ENCODE measurements around the gene PCDHB10.

The PCDHB10 gene

GRCh38 chr5:141192110-141192725, at the start of gene PCDHB10:
TSS of gene PCDHB10 (plus strand) at chr5:141192353. CDS start at chr5:141192553, 200 bp downstream.
- TF ChIP-seq CTCF (IDR thresholded peaks at IDR 0.05): peak; percentile 87

DNA sequence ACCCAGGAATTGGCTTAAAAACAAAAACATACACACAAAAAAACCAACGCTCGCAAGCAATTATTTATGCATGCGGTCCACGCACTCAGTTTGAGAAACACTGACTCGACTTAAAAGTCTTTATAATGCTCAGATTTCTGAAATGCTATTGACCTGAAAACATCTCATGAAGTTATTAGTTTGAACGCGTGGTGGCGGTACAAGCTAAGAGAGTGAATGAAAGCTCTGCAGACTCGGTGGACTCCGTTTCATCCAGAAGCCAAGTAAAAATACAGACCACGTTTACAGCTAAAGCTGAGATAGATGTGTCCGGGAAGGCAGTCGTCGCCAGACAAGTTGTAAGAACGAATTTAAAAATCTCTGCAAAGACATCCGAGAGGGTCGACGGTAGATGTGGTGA, 42.3 kb upstream of the PCDHB10 start, which contains the start of gene PCDHB6:
PCDHB6 (plus strand) TSS at position 246 of the 400 bp plus-strand sequence. CDS start 201 bp downstream, outside the sequence.
- TF ChIP-seq CTCF (IDR thresholded peaks at IDR 0.05): peak; percentile 48

DNA sequence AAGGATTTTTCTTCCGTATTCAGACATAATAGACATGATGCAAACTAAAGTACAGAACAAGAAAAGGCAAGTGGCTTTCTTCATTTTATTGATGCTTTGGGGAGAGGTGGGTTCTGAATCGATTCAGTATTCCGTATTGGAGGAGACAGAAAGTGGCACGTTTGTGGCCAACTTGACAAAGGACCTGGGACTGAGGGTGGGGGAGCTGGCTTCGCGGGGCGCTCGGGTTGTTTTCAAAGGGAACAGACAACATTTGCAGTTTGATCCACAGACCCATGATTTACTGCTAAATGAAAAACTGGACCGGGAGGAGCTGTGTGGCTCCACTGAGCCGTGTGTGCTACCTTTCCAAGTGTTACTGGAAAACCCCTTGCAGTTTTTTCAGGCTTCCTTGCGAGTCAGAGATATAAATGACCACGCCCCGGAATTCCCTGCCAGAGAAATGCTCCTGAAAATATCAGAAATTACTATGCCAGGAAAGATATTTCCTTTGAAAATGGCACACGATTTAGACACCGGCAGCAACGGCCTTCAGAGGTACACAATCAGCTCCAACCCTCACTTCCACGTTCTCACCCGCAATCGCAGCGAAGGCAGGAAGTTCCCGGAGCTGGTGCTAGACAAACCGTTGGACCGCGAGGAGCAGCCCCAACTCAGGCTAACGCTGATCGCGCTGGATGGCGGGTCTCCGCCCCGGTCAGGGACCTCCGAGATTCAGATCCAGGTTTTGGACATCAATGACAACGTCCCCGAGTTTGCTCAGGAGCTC, 41.7 kb upstream of the PCDHB10 start:
- no peak for TF ChIP-seq CTCF (IDR thresholded peaks at IDR 0.05)

GRCh38 chr5:141150993-141151325, 41.2 kb upstream of the PCDHB10 start:
- no peak for TF ChIP-seq CTCF (IDR thresholded peaks at IDR 0.05)

- peak; percentile 27; the same call in 1 of the 2 replicates for TF ChIP-seq CTCF (IDR thresholded peaks at IDR 0.05)
Observed at GRCh38 chr5:141155540-141156374, 36.4 kb upstream of the PCDHB10 start.

DNA sequence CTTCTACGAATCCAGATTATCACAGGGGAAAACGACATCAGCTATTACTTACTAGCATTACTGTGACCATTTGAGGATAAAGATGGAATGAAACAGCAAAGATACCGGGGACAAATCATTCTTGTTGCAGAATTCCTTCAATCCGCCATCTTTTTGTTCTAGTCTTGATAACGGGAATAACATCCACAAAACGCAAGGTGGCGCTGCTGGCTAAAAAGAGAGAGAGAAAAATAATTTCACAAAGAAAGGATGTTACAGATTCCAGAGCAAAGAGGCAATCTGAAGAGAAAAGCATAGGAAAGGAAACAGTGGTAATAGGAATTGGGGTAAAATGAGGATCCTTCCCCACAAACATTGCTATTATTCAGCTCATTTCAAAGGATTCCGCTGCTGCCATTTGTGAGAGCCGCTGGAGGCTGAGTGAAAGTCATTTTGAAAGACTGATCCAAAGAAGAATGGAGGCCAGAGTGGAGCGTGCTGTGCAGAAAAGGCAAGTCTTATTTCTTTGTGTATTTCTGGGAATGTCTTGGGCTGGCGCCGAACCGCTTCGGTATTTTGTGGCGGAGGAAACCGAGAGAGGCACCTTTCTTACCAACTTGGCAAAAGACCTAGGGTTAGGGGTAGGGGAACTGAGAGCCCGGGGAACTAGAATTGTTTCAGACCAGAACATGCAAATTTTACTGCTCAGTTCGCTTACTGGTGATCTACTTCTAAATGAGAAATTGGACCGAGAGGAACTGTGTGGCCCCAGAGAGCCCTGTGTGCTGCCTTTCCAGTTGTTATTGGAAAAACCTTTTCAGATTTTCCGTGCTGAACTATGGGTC, 19.6 kb upstream of the PCDHB10 start, which contains the start of gene PCDHB7:
PCDHB7 (plus strand) TSS at position 264 of the 824 bp plus-strand sequence; CDS start at position 456, 192 bp downstream.
- TF ChIP-seq CTCF (IDR thresholded peaks at IDR 0.05): peak; percentile 76

Data from LNCAP (cell line).